ENCODE data around the gene KAT14. TPM values are rescaled to one million over a fixed set of nuclear protein-coding genes. Genes with fewer than 3 reads are reported as not detected.

Gene KAT14
- total RNA-seq, 2 donors from 2014 or later, result 13.1 to 13.4 TPM

DNA sequence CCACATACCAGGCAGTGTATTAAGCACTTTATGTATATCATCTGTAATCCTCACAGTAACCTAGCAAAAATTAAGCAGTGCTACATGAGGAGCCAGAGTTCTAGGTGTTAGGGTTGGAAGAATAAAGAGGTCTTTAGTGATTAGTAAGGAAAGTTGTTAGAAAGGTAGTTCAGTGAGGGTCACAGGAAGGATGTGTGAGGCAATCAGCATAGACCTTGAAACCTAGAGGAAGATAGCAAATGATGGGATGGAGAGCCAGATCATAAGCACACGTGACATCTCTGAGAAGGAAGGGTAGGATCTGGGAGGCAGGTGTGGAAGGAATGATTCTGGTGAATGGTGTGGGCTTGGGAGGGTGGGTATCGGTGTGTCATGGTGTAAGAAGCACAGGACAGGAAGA, 2.2 kb downstream of the KAT14 start:
- H3K9ac ChIP-seq (ENCODE audit: low read depth in 2 of 2, low read length in 2 of 2), result no peak overlapping the region
- no peak overlapping the region for H3K4me3 ChIP-seq
- no peak overlapping the region for H3K27ac ChIP-seq
- H3K9me3 ChIP-seq, result no peaks in the 10 kb centered on the region
- intact Hi-C loops (cut with DNase I), result no loop called here
- no peaks in the 10 kb centered on the region for H3K36me3 ChIP-seq
- H3K27me3 ChIP-seq, result no peaks in the 10 kb centered on the region
- DNase-seq, result no peak
- H3K4me1 ChIP-seq, result no peaks in the 10 kb centered on the region
- TF ChIP-seq, protein P1, sequence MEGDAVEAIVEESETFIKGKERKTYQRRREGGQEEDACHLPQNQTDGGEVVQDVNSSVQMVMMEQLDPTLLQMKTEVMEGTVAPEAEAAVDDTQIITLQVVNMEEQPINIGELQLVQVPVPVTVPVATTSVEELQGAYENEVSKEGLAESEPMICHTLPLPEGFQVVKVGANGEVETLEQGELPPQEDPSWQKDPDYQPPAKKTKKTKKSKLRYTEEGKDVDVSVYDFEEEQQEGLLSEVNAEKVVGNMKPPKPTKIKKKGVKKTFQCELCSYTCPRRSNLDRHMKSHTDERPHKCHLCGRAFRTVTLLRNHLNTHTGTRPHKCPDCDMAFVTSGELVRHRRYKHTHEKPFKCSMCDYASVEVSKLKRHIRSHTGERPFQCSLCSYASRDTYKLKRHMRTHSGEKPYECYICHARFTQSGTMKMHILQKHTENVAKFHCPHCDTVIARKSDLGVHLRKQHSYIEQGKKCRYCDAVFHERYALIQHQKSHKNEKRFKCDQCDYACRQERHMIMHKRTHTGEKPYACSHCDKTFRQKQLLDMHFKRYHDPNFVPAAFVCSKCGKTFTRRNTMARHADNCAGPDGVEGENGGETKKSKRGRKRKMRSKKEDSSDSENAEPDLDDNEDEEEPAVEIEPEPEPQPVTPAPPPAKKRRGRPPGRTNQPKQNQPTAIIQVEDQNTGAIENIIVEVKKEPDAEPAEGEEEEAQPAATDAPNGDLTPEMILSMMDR (IDR thresholded peaks at IDR 0.05), result no peak

DNA sequence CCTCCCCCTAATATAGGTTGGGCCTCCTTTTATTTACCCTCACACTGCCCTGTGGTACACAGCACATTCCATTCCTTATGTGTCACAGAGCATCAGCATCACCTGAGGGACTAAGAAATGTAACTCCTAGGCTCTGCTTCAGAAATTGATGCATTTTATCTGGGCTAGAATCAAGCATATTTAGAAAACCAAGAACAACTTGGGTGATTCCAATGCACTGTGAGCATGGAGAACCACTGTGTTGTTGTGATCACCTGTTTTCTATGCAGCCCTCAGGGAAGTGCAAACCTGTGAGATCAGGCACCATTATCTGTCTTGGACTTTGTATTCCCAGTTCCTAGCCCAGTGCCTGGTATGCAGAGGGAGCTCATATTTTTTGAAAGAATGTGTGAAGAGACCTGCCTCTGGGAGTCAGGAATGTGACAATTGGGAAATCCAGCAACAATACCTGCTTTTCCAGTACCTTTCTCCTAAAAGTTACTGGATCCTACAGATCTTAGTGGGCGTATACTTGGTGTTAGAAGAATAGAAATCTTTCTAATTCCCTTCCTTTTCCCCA, 7.0 kb downstream of the KAT14 start:
- intact Hi-C loops (cut with DNase I), result no loop called here
- H3K4me1 ChIP-seq, result no peaks in the 10 kb centered on the region
- H3K27ac ChIP-seq, result no peak overlapping the region
- H3K9me3 ChIP-seq, result no peaks in the 10 kb centered on the region
- H3K27me3 ChIP-seq, result no peaks in the 10 kb centered on the region
- no peak overlapping the region for H3K9ac ChIP-seq (ENCODE audit: low read depth in 2 of 2, low read length in 2 of 2)
- H3K4me3 ChIP-seq, result no peak overlapping the region
- TF ChIP-seq, protein P1 (IDR thresholded peaks at IDR 0.05), result no peak
- no peak for DNase-seq
- H3K36me3 ChIP-seq, result no peaks in the 10 kb centered on the region

DNA sequence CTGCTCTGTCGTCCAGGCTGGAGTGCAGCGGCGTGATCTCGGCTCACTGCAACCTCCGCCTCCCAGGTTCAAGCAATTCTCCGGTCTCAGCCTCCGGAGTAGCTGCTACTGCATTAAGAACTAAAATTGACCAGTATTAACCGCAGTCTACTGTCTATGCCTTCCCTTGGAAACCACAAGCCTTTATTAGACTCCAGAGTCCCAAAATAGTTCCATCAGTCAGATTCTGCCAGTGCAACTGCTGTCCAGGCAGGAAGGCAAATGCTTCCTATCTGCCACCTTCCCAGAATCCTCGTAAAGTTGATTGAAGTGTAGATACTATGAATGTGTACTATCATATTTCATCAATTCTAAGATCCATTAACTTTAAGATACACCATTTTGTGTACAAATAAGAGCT, 16.7 kb downstream of the KAT14 start:
- no peaks in the 10 kb centered on the region for H3K27me3 ChIP-seq
- DNase-seq, result no peak
- no peaks in the 10 kb centered on the region for H3K4me1 ChIP-seq
- H3K9ac ChIP-seq (ENCODE audit: low read depth in 2 of 2, low read length in 2 of 2), result no peak overlapping the region
- intact Hi-C loops (cut with DNase I), result no loop called here
- no peak overlapping the region for H3K4me3 ChIP-seq
- no peak overlapping the region for H3K27ac ChIP-seq
- H3K36me3 ChIP-seq, result no peaks in the 10 kb centered on the region
- no peaks in the 10 kb centered on the region for H3K9me3 ChIP-seq
- TF ChIP-seq, protein P1 (IDR thresholded peaks at IDR 0.05), result no peak

DNA sequence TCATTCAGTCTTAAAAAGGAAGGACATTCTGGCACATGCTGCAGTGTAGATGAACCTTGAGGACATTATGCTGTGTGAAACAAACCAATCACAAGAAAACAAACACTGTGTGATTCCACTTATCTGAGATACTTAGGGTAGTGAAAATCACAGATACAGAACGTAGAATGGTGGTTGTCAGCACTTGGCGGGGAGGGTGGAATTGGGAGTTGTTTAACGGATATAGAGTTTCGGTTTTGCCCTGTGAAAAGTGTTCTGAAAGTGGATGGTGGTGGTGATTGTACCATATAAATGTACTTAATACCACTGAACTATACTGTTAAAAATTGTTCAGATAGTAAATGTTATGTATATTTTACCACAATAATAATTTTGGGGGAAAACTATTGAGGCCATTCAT, 18.4 kb downstream of the KAT14 start:
- Histone ChIP-seq H3K9me3 (no peaks in the 10 kb centered on the region), H3K4me3 (no peak overlapping the region), H3K36me3 (no peaks in the 10 kb centered on the region), H3K27me3 (no peaks in the 10 kb centered on the region), H3K27ac (no peak overlapping the region), H3K4me1 (no peaks in the 10 kb centered on the region), H3K9ac (ENCODE audit: low read depth in 2 of 2, low read length in 2 of 2) (no peak overlapping the region)
- TF ChIP-seq, protein P1 (IDR thresholded peaks at IDR 0.05), result no peak
- intact Hi-C loops (cut with DNase I), result no loop called here
- no peak for DNase-seq

DNA sequence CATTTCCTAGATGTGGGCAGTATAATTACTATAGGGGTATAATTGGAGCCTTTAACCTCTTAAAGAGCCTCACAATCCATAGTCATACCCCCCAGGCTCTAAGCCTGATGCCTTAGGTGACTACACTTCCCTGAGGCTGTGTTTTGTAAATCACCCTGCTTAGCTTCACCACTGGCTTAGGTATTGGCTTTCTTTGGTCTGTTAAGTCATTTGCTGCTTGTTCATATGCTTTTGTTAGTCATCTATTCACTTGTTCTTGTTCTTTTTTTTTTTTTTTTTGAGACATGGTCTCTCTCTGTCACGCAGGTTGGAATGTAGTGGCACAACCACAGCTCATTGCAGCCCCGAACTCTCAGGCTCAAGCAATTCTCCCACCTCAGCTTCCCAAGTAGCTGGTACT, 26.7 kb downstream of the KAT14 start:
- H3K9ac ChIP-seq (ENCODE audit: low read depth in 2 of 2, low read length in 2 of 2), result no peak overlapping the region
- TF ChIP-seq, protein P1 (IDR thresholded peaks at IDR 0.05), result no peak
- H3K4me1 ChIP-seq, result peaks cover 13% of the 10 kb centered on the region
- H3K4me3 ChIP-seq, result no peak overlapping the region
- no peaks in the 10 kb centered on the region for H3K9me3 ChIP-seq
- DNase-seq, result no peak
- no peaks in the 10 kb centered on the region for H3K36me3 ChIP-seq
- H3K27ac ChIP-seq, result no peak overlapping the region
- no peaks in the 10 kb centered on the region for H3K27me3 ChIP-seq
- intact Hi-C loops (cut with DNase I), result no loop called here

Measured in colonic mucosa (tissue), 4 donors.